Measurements from ENCODE around the gene RALGAPA2. TPM values are rescaled to one million over a fixed set of nuclear protein-coding genes. Genes with fewer than 3 reads are reported as not detected.

The RALGAPA2 gene
- total RNA-seq, 2 experiments from 2014 or later = 14.3 to 17.2 TPM

GRCh38 chr20:20462185-20462584 is 250.3 kb downstream of the RALGAPA2 start:
- peaks cover 7% of the 10 kb centered on the region for H3K36me3 Mint-ChIP-seq (ENCODE audit: low read depth)
- DNase-seq (no peak), ATAC-seq (no peak)
- no peak overlapping the region for H3K27ac Mint-ChIP-seq
- ChIA-PET CTCF (interaction anchor here (0.8 kb wide), 1 partner anchor 10 kb away, joined by 3 read pairs; no protein-coding TSS in a partner anchor), POLR2A (no interaction called here)
- H3K27me3 Mint-ChIP-seq = no peaks in the 10 kb centered on the region
- no peak for TF ChIP-seq CTCF (IDR thresholded peaks at IDR 0.05)
- intact Hi-C loops (cut with micrococcal nuclease) = no loop called here
- H3K4me1 Mint-ChIP-seq (ENCODE audit: low read depth) = peaks cover 9% of the 10 kb centered on the region
- H3K9me3 Mint-ChIP-seq = no peaks in the 10 kb centered on the region
- no peak overlapping the region for H3K4me3 Mint-ChIP-seq

GRCh38 chr20:20461551-20461950 is 250.9 kb downstream of the RALGAPA2 start:
- no peaks in the 10 kb centered on the region for H3K27me3 Mint-ChIP-seq
- TF ChIP-seq CTCF (IDR thresholded peaks at IDR 0.05) = no peak
- H3K4me3 Mint-ChIP-seq = no peak overlapping the region
- peaks cover 5% of the 10 kb centered on the region for H3K4me1 Mint-ChIP-seq (ENCODE audit: low read depth)
- no peaks in the 10 kb centered on the region for H3K9me3 Mint-ChIP-seq
- intact Hi-C loops (cut with micrococcal nuclease) = no loop called here
- ChIA-PET CTCF (interaction anchor here (0.8 to 1.7 kb wide), 2 partner anchors 10 to 14 kb away, joined by 3 to 4 read pairs; no protein-coding TSS in a partner anchor), POLR2A (no interaction called here)
- DNase-seq (no peak), ATAC-seq (no peak)
- no peak overlapping the region for H3K27ac Mint-ChIP-seq
- peaks cover 11% of the 10 kb centered on the region for H3K36me3 Mint-ChIP-seq (ENCODE audit: low read depth)

GRCh38 chr20:20459726-20460125 is 252.7 kb downstream of the RALGAPA2 start:
- intact Hi-C loops (cut with micrococcal nuclease) = no loop called here
- H3K4me3 Mint-ChIP-seq = no peak overlapping the region
- no peaks in the 10 kb centered on the region for H3K9me3 Mint-ChIP-seq
- peaks cover 8% of the 10 kb centered on the region for H3K4me1 Mint-ChIP-seq (ENCODE audit: low read depth)
- H3K27me3 Mint-ChIP-seq = no peaks in the 10 kb centered on the region
- ATAC-seq (no peak), DNase-seq (no peak)
- ChIA-PET CTCF (no interaction called here), POLR2A (no interaction called here)
- no peak for TF ChIP-seq CTCF (IDR thresholded peaks at IDR 0.05)
- no peak overlapping the region for H3K27ac Mint-ChIP-seq
- H3K36me3 Mint-ChIP-seq (ENCODE audit: low read depth) = peaks cover 12% of the 10 kb centered on the region

- ChIA-PET CTCF (interaction anchor here (1.1 kb wide), 1 partner anchor 9 kb away, joined by 3 read pairs; no protein-coding TSS in a partner anchor), POLR2A (interaction anchor here (1.6 kb wide), 1 partner anchor 17 kb away, joined by 5 read pairs; no protein-coding TSS in a partner anchor)
- ATAC-seq (no peak), DNase-seq (no peak)
- H3K4me3 Mint-ChIP-seq = no peak overlapping the region
- peaks cover 24% of the 10 kb centered on the region for H3K4me1 Mint-ChIP-seq (ENCODE audit: low read depth)
- H3K9me3 Mint-ChIP-seq = no peaks in the 10 kb centered on the region
- H3K27me3 Mint-ChIP-seq = no peaks in the 10 kb centered on the region
- TF ChIP-seq CTCF (IDR thresholded peaks at IDR 0.05) = no peak
- no peak overlapping the region for H3K27ac Mint-ChIP-seq
- H3K36me3 Mint-ChIP-seq (ENCODE audit: low read depth) = peaks cover 17% of the 10 kb centered on the region
- intact Hi-C loops (cut with micrococcal nuclease) = no loop called here
Observed at GRCh38 chr20:20457392-20458126, 254.9 kb downstream of the RALGAPA2 start.

GRCh38 chr20:20456741-20457140 is 255.7 kb downstream of the RALGAPA2 start:
- ChIA-PET POLR2A (interaction anchor here (1.6 kb wide), 1 partner anchor 18 kb away, joined by 5 read pairs; no protein-coding TSS in a partner anchor), CTCF (interaction anchor here (1.1 kb wide), 1 partner anchor 9 kb away, joined by 3 read pairs; no protein-coding TSS in a partner anchor)
- Mint-ChIP-seq H3K36me3 (ENCODE audit: low read depth) (peaks cover 21% of the 10 kb centered on the region), H3K27ac (no peak overlapping the region), H3K27me3 (no peaks in the 10 kb centered on the region), H3K9me3 (no peaks in the 10 kb centered on the region), H3K4me3 (no peak overlapping the region), H3K4me1 (ENCODE audit: low read depth) (peaks cover 31% of the 10 kb centered on the region)
- intact Hi-C loops (cut with micrococcal nuclease) = no loop called here
- DNase-seq (no peak), ATAC-seq (no peak)
- no peak for TF ChIP-seq CTCF (IDR thresholded peaks at IDR 0.05)
